Endodermal cell (in vitro differentiated cells): ENCODE data around the gene ANKRD23. TPM values are rescaled to one million over a fixed set of nuclear protein-coding genes. Genes with fewer than 3 reads are reported as not detected.

Experiments
- DNase-seq: peaks from one replicate; pipeline ENCODE4 v3.0.0-alpha.2; 2017
- H3K27ac ChIP-seq: 2 replicates; pipeline ENCODE4 v1.5.1; 2013; ENCODE audit warnings: mild to moderate bottlenecking, low read depth, low read length, moderate library complexity
- H3K27me3 ChIP-seq: 2 replicates; pipeline ENCODE4 v1.6.1; 2013; ENCODE audit warnings: mild to moderate bottlenecking, low read length, moderate library complexity; ENCODE audit not compliant: insufficient read depth, control insufficient read depth, poor library complexity, severe bottlenecking
- H3K36me3 ChIP-seq: 2 replicates; pipeline ENCODE4 v1.7.0; 2013; ENCODE audit warnings: mild to moderate bottlenecking, low read length, moderate library complexity; ENCODE audit not compliant: control insufficient read depth, insufficient read depth
- H3K4me1 ChIP-seq: one replicate; pipeline ENCODE4 v1.7.0; 2013; ENCODE audit warnings: low read length; ENCODE audit not compliant: control insufficient read depth, insufficient read depth
- H3K4me3 ChIP-seq: 2 replicates; pipeline ENCODE4 v1.5.1; 2013; ENCODE audit warnings: mild to moderate bottlenecking, low read length, moderate library complexity
- H3K9ac ChIP-seq: 2 replicates; pipeline ENCODE4 v1.6.1; 2013; ENCODE audit warnings: mild to moderate bottlenecking, low read length, moderate library complexity; ENCODE audit not compliant: poor library complexity, severe bottlenecking; ENCODE audit errors: extremely low read depth
- H3K9me3 ChIP-seq: 2 replicates; pipeline ENCODE4 v1.6.1; 2013; ENCODE audit warnings: mild to moderate bottlenecking, low read length, moderate library complexity; ENCODE audit not compliant: control insufficient read depth
- H3K27ac Mint-ChIP-seq: 2 replicates; pipeline ENCODE4 v1.8.0; 2020; ENCODE audit warnings: mixed read lengths
- H3K27me3 Mint-ChIP-seq: 2 replicates; pipeline ENCODE4 v1.8.0; 2021; ENCODE audit warnings: mild to moderate bottlenecking, mixed read lengths; ENCODE audit not compliant: insufficient read depth
- H3K36me3 Mint-ChIP-seq: 2 replicates; pipeline ENCODE4 v1.8.0; 2020; ENCODE audit warnings: low read depth, mixed read lengths
- H3K4me1 Mint-ChIP-seq: 2 replicates; pipeline ENCODE4 v1.8.0; 2020; ENCODE audit warnings: mixed read lengths
- H3K4me3 Mint-ChIP-seq: 2 replicates; pipeline ENCODE4 v1.8.0; 2020; ENCODE audit warnings: mild to moderate bottlenecking, moderate library complexity, mixed read lengths
- H3K9me3 Mint-ChIP-seq: 2 replicates; pipeline ENCODE4 v1.8.0; 2020; ENCODE audit warnings: mild to moderate bottlenecking, mixed read lengths
- CTCF ChIP-seq: fragments of 200-600 bp; sonication (generic); conservative IDR thresholded peaks from 2 replicates; pipeline ENCODE4 v1.5.0; 2021; ENCODE audit warnings: antibody characterized with exemption, mild to moderate bottlenecking
- WGBS, 2 experiments: methylation state at CpG; one replicate each; pipeline versions ENCODE4 v1.1.5 to v1.1.7; 2013; ENCODE audit warnings: missing lambda C conversion rate in 2 of 2, mixed read lengths in 1 of 2; ENCODE audit not compliant: insufficient coverage in 1 of 2, insufficient read length in 1 of 2; 5-methylcytosine and 5-hydroxymethylcytosine counted together
- total RNA-seq, 2 donors: library from RNA; stranded (reverse); fragmentation: NEBNext Ultra II Directional in 1 of 2; extraction: Animal tissue kit (Norgen Biotek cat#: 25700) in 1 of 2; gene quantifications; 2 replicates in 1 of 2; 3 replicates in 1 of 2; pipeline ENCODE4 v1.2.1, GENCODE V29; 2021

ANKRD23 gene
- total RNA-seq, 2 donors from 2014 or later = 2.6 to 3.6 TPM

GRCh38 chr2:96839293-96839874, 4.4 kb downstream of the ANKRD23 start:
- no peaks in the 10 kb centered on the region for H3K27me3 Mint-ChIP-seq
- no peak for TF ChIP-seq CTCF
- no peak overlapping the region for H3K4me3 Mint-ChIP-seq
- H3K9ac ChIP-seq = no peak overlapping the region
- peak; percentile 71 for DNase-seq
- WGBS, 2 experiments = 94 to 95% methylated on average over 30 to 42 of the region's 42 CpGs
- no peaks in the 10 kb centered on the region for H3K27me3 ChIP-seq
- peaks cover 2% of the 10 kb centered on the region for H3K4me1 Mint-ChIP-seq
- no peak overlapping the region for H3K4me3 ChIP-seq
- peaks cover 19% of the 10 kb centered on the region for H3K36me3 Mint-ChIP-seq
- no peak overlapping the region for H3K27ac ChIP-seq
- no peaks in the 10 kb centered on the region for H3K9me3 Mint-ChIP-seq
- no peaks in the 10 kb centered on the region for H3K4me1 ChIP-seq
- H3K27ac Mint-ChIP-seq = no peak overlapping the region
- peaks cover 13% of the 10 kb centered on the region for H3K36me3 ChIP-seq
- no peaks in the 10 kb centered on the region for H3K9me3 ChIP-seq

- Histone ChIP-seq H3K27me3 (no peaks in the 10 kb centered on the region), H3K4me1 (no peaks in the 10 kb centered on the region), H3K4me3 (no peak overlapping the region), H3K27ac (no peak overlapping the region), H3K9ac (no peak overlapping the region), H3K36me3 (peaks cover 19% of the 10 kb centered on the region), H3K9me3 (no peaks in the 10 kb centered on the region)
- Mint-ChIP-seq H3K27ac (no peak overlapping the region), H3K9me3 (no peaks in the 10 kb centered on the region), H3K27me3 (no peaks in the 10 kb centered on the region), H3K4me3 (no peak overlapping the region), H3K4me1 (peaks cover 2% of the 10 kb centered on the region), H3K36me3 (peaks cover 22% of the 10 kb centered on the region)
- no peak for DNase-seq
- WGBS, 2 experiments = 94 to 95% methylated on average over 16 to 23 of the region's 23 CpGs
- no peak for TF ChIP-seq CTCF
These were observed 5.2 kb downstream of the ANKRD23 start for GRCh38 chr2:96838345-96839292.

- H3K9ac ChIP-seq = no peak overlapping the region
- no peaks in the 10 kb centered on the region for H3K27me3 ChIP-seq
- no peaks in the 10 kb centered on the region for H3K9me3 ChIP-seq
- peaks cover 29% of the 10 kb centered on the region for H3K36me3 ChIP-seq
- no peaks in the 10 kb centered on the region for H3K27me3 Mint-ChIP-seq
- TF ChIP-seq CTCF = no peak
- no peaks in the 10 kb centered on the region for H3K9me3 Mint-ChIP-seq
- no peak overlapping the region for H3K4me3 ChIP-seq
- H3K4me3 Mint-ChIP-seq = no peak overlapping the region
- peaks cover 7% of the 10 kb centered on the region for H3K4me1 ChIP-seq
- no peak overlapping the region for H3K27ac Mint-ChIP-seq
- H3K4me1 Mint-ChIP-seq = peaks cover 8% of the 10 kb centered on the region
- 92 to 93% methylated on average over 8 to 9 of the region's 9 CpGs for WGBS, 2 experiments
- H3K27ac ChIP-seq = no peak overlapping the region
- peaks cover 31% of the 10 kb centered on the region for H3K36me3 Mint-ChIP-seq
- no peak for DNase-seq
These were observed 6.2 kb downstream of the ANKRD23 start for GRCh38 chr2:96837575-96837974.
